GM23248 (cell line): Measurements from ENCODE around the gene CMSS1. TPM values are rescaled to one million over a fixed set of nuclear protein-coding genes. Genes with fewer than 3 reads are reported as not detected.

Experiments
- DNase-seq: peaks from one replicate; pipeline ENCODE4 v3.0.0-alpha.2; 2015
- H2AFZ ChIP-seq: fragments of 200-600 bp; sonication (generic); 2 replicates; pipeline ENCODE4 v1.6.1; 2016; ENCODE audit warnings: antibody characterized with exemption
- H3F3A ChIP-seq: fragments of 200-600 bp; sonication (generic); 2 replicates; pipeline ENCODE4 v1.6.1; 2016; ENCODE audit warnings: mild to moderate bottlenecking, antibody characterized with exemption, mixed run types; ENCODE audit not compliant: insufficient read depth
- H3K27ac ChIP-seq: fragments of 200-600 bp; sonication (generic); 2 replicates; pipeline ENCODE4 v1.5.1; 2016; ENCODE audit warnings: mild to moderate bottlenecking
- H3K27me3 ChIP-seq: fragments of 200-600 bp; sonication (generic); replicated peaks from 2 replicates; pipeline ENCODE4 v1.6.1; 2016; ENCODE audit warnings: mild to moderate bottlenecking; ENCODE audit not compliant: insufficient read depth
- H3K36me3 ChIP-seq: fragments of 200-600 bp; sonication (generic); 2 replicates; pipeline ENCODE4 v1.6.1; 2016; ENCODE audit warnings: low read depth, mild to moderate bottlenecking
- H3K4me1 ChIP-seq: fragments of 200-600 bp; sonication (generic); 2 replicates; pipeline ENCODE4 v1.6.1; 2016; ENCODE audit warnings: mild to moderate bottlenecking; ENCODE audit not compliant: insufficient read depth
- H3K4me2 ChIP-seq: fragments of 200-600 bp; sonication (generic); one replicate; pipeline ENCODE4 v1.6.1; 2016; ENCODE audit warnings: mild to moderate bottlenecking; ENCODE audit not compliant: unreplicated experiment
- H3K4me3 ChIP-seq: fragments of 200-600 bp; sonication (generic); 2 replicates; pipeline ENCODE4 v1.5.1; 2016; ENCODE audit warnings: mild to moderate bottlenecking
- H3K79me2 ChIP-seq: fragments of 200-600 bp; sonication (generic); 2 replicates; pipeline ENCODE4 v1.6.1; 2016; ENCODE audit warnings: mild to moderate bottlenecking; ENCODE audit not compliant: insufficient read depth
- H3K9ac ChIP-seq: fragments of 200-600 bp; sonication (generic); 2 replicates; pipeline ENCODE4 v1.6.1; 2016; ENCODE audit warnings: mild to moderate bottlenecking
- H3K9me2 ChIP-seq: fragments of 200-600 bp; sonication (generic); 2 replicates; pipeline ENCODE4 v1.6.1; 2016; ENCODE audit warnings: mixed run types, mild to moderate bottlenecking, moderate library complexity; ENCODE audit not compliant: insufficient read depth
- H3K9me3 ChIP-seq: fragments of 200-600 bp; sonication (generic); one replicate; pipeline ENCODE4 v1.6.1; 2017; ENCODE audit warnings: low read depth
- H4K20me1 ChIP-seq: fragments of 200-600 bp; sonication (generic); 2 replicates; pipeline ENCODE4 v1.6.0; 2016; ENCODE audit not compliant: insufficient read depth
- EZH2 ChIP-seq: fragments of 200-600 bp; sonication (generic); IDR thresholded peaks from 2 replicates; pipeline ENCODE4 v1.6.1; 2018; ENCODE audit warnings: antibody characterized with exemption, mild to moderate bottlenecking; ENCODE audit not compliant: insufficient read depth, poor library complexity, severe bottlenecking
- EZH2phosphoT487 ChIP-seq: fragments of 200-600 bp; sonication (generic); IDR thresholded peaks from 2 replicates; pipeline ENCODE4 v1.6.1; 2018; ENCODE audit warnings: antibody characterized with exemption, moderate library complexity, mild to moderate bottlenecking, low read depth; ENCODE audit not compliant: insufficient read depth
- WGBS, 2 experiments: methylation state at CpG; one replicate each; pipeline ENCODE4 v1.1.6; 2015 to 2017; ENCODE audit warnings: low lambda C conversion rate in 2 of 2, low coverage in 1 of 2; ENCODE audit errors: missing lambda C conversion rate in 2 of 2; 5-methylcytosine and 5-hydroxymethylcytosine counted together
- in situ Hi-C: fragments of 300-500 bp; cut with MboI; formaldehyde crosslinking; loops from 2 replicates; pipeline ENCODE4 v1.15.0; 2020
- polyA plus RNA-seq: library from polyadenylated mRNA; unstranded; fragments of >200 nt; fragmentation: Nextera tagmentation; extraction: Ambion mirVana; gene quantifications from 2 replicates; pipeline ENCODE4 v1.2.1, GENCODE V29; 2016
- total RNA-seq: library from RNA; depleted of rRNA; stranded (reverse); fragments of >200 nt; shearing (Covaris generic); gene quantifications from 2 replicates; pipeline ENCODE4 v1.2.3, GENCODE V29; 2014

CMSS1 gene
- total and polyA plus RNA-seq, 2 experiments from 2014 or later: 17.2 to 26.6 TPM

GRCh38 chr3:99829844-99830243 is 12.2 kb downstream of the CMSS1 start:
- H3K9me3 ChIP-seq: no peaks in the 10 kb centered on the region
- H2AFZ ChIP-seq: no peak overlapping the region
- H3K27ac ChIP-seq: no peak overlapping the region
- no peak overlapping the region for H3K9ac ChIP-seq
- H3F3A ChIP-seq: peaks cover 14% of the 10 kb centered on the region; the same call in 1 of the 2 replicates
- TF ChIP-seq EZH2: no peak
- TF ChIP-seq EZH2phosphoT487: no peak
- no peaks in the 10 kb centered on the region for H4K20me1 ChIP-seq
- H3K36me3 ChIP-seq: no peaks in the 10 kb centered on the region
- H3K79me2 ChIP-seq: peaks cover 42% of the 10 kb centered on the region
- no peaks in the 10 kb centered on the region for H3K27me3 ChIP-seq
- no peaks in the 10 kb centered on the region for H3K9me2 ChIP-seq
- no peak for DNase-seq
- no peak overlapping the region for H3K4me3 ChIP-seq
- WGBS, 2 experiments: 95 to 98% methylated on average over 3 of the region's 3 CpGs
- in situ Hi-C loops: loop anchor here (10.0 kb wide), 1 partner anchor 755 kb away; no protein-coding TSS in a partner anchor
- no peak overlapping the region for H3K4me2 ChIP-seq
- H3K4me1 ChIP-seq: peaks cover 16% of the 10 kb centered on the region

GRCh38 chr3:99833617-99834205 is 16.0 kb downstream of the CMSS1 start:
- no peak for TF ChIP-seq EZH2phosphoT487
- TF ChIP-seq EZH2: no peak
- Histone ChIP-seq H3K27me3 (no peaks in the 10 kb centered on the region), H3K9ac (no peak overlapping the region), H4K20me1 (no peaks in the 10 kb centered on the region), H3K36me3 (no peaks in the 10 kb centered on the region), H3K4me1 (peaks cover 9% of the 10 kb centered on the region; the same call in 1 of the 2 replicates), H3K4me2 (no peak overlapping the region), H3F3A (peaks cover 14% of the 10 kb centered on the region; the same call in 1 of the 2 replicates), H3K79me2 (peaks cover 34% of the 10 kb centered on the region), H3K27ac (no peak overlapping the region), H2AFZ (no peak overlapping the region), H3K9me3 (no peaks in the 10 kb centered on the region), H3K4me3 (no peak overlapping the region), H3K9me2 (no peaks in the 10 kb centered on the region)
- WGBS, 2 experiments: 67 to 73% methylated on average over 4 of the region's 4 CpGs
- in situ Hi-C loops: loop anchor here (10.0 kb wide), 1 partner anchor 751 kb away; no protein-coding TSS in a partner anchor
- DNase-seq: no peak

- peaks cover 14% of the 10 kb centered on the region; the same call in 1 of the 2 replicates for H3F3A ChIP-seq
- in situ Hi-C loops: loop anchor here (10.0 kb wide), 1 partner anchor 750 kb away; no protein-coding TSS in a partner anchor
- H3K4me2 ChIP-seq: no peak overlapping the region
- H3K36me3 ChIP-seq: no peaks in the 10 kb centered on the region
- no peak overlapping the region for H3K9ac ChIP-seq
- peaks cover 9% of the 10 kb centered on the region; the same call in 1 of the 2 replicates for H3K4me1 ChIP-seq
- no peak overlapping the region for H3K4me3 ChIP-seq
- peaks cover 32% of the 10 kb centered on the region for H3K79me2 ChIP-seq
- no peaks in the 10 kb centered on the region for H3K27me3 ChIP-seq
- TF ChIP-seq EZH2 (no peak), EZH2phosphoT487 (no peak)
- H4K20me1 ChIP-seq: no peaks in the 10 kb centered on the region
- H3K27ac ChIP-seq: no peak overlapping the region
- no peak overlapping the region for H2AFZ ChIP-seq
- WGBS, 2 experiments: 92% methylated on average over 2 of the region's 2 CpGs
- no peaks in the 10 kb centered on the region for H3K9me3 ChIP-seq
- no peaks in the 10 kb centered on the region for H3K9me2 ChIP-seq
- no peak for DNase-seq
These were observed 16.7 kb downstream of the CMSS1 start for GRCh38 chr3:99834211-99834957.

GRCh38 chr3:99836681-99837080 is 19.0 kb downstream of the CMSS1 start:
- H2AFZ ChIP-seq: no peak overlapping the region
- H3K4me3 ChIP-seq: no peak overlapping the region
- TF ChIP-seq EZH2phosphoT487 (no peak), EZH2 (no peak)
- peaks cover 11% of the 10 kb centered on the region; the same call in 1 of the 2 replicates for H3F3A ChIP-seq
- WGBS, 2 experiments: 72 to 84% methylated on average over 3 of the region's 3 CpGs
- no peaks in the 10 kb centered on the region for H3K27me3 ChIP-seq
- no peaks in the 10 kb centered on the region for H3K9me3 ChIP-seq
- in situ Hi-C loops: loop anchor here (5.0 to 10.0 kb wide), 2 partner anchors 411 to 748 kb away; no protein-coding TSS in a partner anchor
- H3K4me1 ChIP-seq: peaks cover 9% of the 10 kb centered on the region; the same call in 1 of the 2 replicates
- H3K36me3 ChIP-seq: no peaks in the 10 kb centered on the region
- no peaks in the 10 kb centered on the region for H4K20me1 ChIP-seq
- H3K27ac ChIP-seq: no peak overlapping the region
- H3K9ac ChIP-seq: no peak overlapping the region
- no peak overlapping the region for H3K4me2 ChIP-seq
- H3K9me2 ChIP-seq: no peaks in the 10 kb centered on the region
- H3K79me2 ChIP-seq: peaks cover 25% of the 10 kb centered on the region
- DNase-seq: no peak
